ENCODE measurements around the gene ATRN.

The ATRN gene

GRCh38 chr20:3635346-3635745, 164.5 kb downstream of the ATRN start:
- Histone ChIP-seq H3K36me3 (ENCODE audit: control insufficient read depth in 2 of 2, insufficient read depth in 1 of 2, low read length in 2 of 2) (no peaks in the 10 kb centered on the region; a peak in 1 of 3 replicates), H3K9me3 (ENCODE audit: control insufficient read depth, insufficient read depth, low read depth, low read length) (no peaks in the 10 kb centered on the region), H3K27ac (ENCODE audit: extremely low read depth, low read depth, low read length) (no peak overlapping the region), H3K4me3 (ENCODE audit: low read depth, low read length) (no peak overlapping the region), H3K4me1 (ENCODE audit: control insufficient read depth, insufficient read depth, low read length) (peaks cover 7% of the 10 kb centered on the region)
- ChIA-PET CTCF (no interaction called here), POLR2A (no interaction called here)
- TF ChIP-seq ZNF600 (tag by site-specific recombination; IDR thresholded peaks at IDR 0.05) (no peak), SALL2 (tag by site-specific recombination; IDR thresholded peaks at IDR 0.05; ENCODE audit: borderline replicate concordance) (no peak), OVOL3 (tag by site-specific recombination; IDR thresholded peaks at IDR 0.05) (no peak), ZNF248 (tag by site-specific recombination; IDR thresholded peaks at IDR 0.05) (no peak), ZNF449 (tag by site-specific recombination; IDR thresholded peaks at IDR 0.05) (no peak), BCL11B (tag by site-specific recombination; IDR thresholded peaks at IDR 0.05; ENCODE audit: low read depth) (no peak), ZBTB26 (tag by site-specific recombination; optimal IDR thresholded peaks at IDR 0.05) (no peak), ZNF112 (tag by site-specific recombination; IDR thresholded peaks at IDR 0.05) (no peak), ZNF530 (tag by site-specific recombination; IDR thresholded peaks at IDR 0.05; ENCODE audit: low read depth) (no peak)
- TF ChIP-seq, protein P1, sequence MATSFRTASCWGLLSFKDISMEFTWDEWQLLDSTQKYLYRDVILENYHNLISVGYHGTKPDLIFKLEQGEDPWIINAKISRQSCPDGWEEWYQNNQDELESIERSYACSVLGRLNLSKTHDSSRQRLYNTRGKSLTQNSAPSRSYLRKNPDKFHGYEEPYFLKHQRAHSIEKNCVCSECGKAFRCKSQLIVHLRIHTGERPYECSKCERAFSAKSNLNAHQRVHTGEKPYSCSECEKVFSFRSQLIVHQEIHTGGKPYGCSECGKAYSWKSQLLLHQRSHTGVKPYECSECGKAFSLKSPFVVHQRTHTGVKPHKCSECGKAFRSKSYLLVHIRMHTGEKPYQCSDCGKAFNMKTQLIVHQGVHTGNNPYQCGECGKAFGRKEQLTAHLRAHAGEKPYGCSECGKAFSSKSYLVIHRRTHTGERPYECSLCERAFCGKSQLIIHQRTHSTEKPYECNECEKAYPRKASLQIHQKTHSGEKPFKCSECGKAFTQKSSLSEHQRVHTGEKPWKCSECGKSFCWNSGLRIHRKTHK (tag by site-specific recombination; IDR thresholded peaks at IDR 0.05) = no peak

DNA sequence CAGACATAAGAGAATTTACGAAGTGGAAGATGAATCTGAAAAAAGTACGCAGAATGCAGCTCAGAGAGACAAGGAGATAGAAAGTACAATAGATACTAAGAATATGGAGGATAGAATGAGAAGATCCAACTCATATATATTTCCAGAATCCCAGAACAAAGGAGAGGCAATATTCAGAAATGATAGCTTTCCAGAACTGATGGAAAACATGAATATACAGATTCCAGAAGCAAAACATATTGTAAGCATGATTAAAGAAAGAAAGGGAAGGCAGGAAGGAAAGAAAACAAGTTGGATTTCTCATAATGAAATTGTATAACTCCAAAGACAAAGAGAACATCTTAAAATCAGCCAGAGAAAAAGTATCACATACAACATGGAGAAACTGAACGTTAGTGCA, 169.4 kb downstream of the ATRN start:
- H3K36me3 ChIP-seq (ENCODE audit: control insufficient read depth in 2 of 2, insufficient read depth in 1 of 2, low read length in 2 of 2) = no peaks in the 10 kb centered on the region
- peaks cover 7% of the 10 kb centered on the region for H3K4me1 ChIP-seq (ENCODE audit: control insufficient read depth, insufficient read depth, low read length)
- no peak overlapping the region for H3K27ac ChIP-seq (ENCODE audit: extremely low read depth, low read depth, low read length)
- no peak overlapping the region for H3K4me3 ChIP-seq (ENCODE audit: low read depth, low read length)
- ChIA-PET POLR2A (no interaction called here), CTCF (no interaction called here)
- H3K9me3 ChIP-seq (ENCODE audit: control insufficient read depth, insufficient read depth, low read depth, low read length) = no peaks in the 10 kb centered on the region
- TF ChIP-seq ZNF558 (tag by site-specific recombination; IDR thresholded peaks at IDR 0.05) (peak; percentile 97), PRDM1 (tag by site-specific recombination; IDR thresholded peaks at IDR 0.05) (no peak)

GRCh38 chr20:3645309-3646066, 174.7 kb downstream of the ATRN start:
- Histone ChIP-seq H3K27ac (ENCODE audit: extremely low read depth, low read depth, low read length) (no peak overlapping the region), H3K4me1 (ENCODE audit: control insufficient read depth, insufficient read depth, low read length) (no peaks in the 10 kb centered on the region), H3K36me3 (ENCODE audit: control insufficient read depth in 2 of 2, insufficient read depth in 1 of 2, low read length in 2 of 2) (no peaks in the 10 kb centered on the region), H3K4me3 (ENCODE audit: low read depth, low read length) (no peak overlapping the region), H3K9me3 (ENCODE audit: control insufficient read depth, insufficient read depth, low read depth, low read length) (no peaks in the 10 kb centered on the region)
- ChIA-PET CTCF (interaction anchor here (0.7 kb wide), 1 partner anchor 65 kb away, joined by 3 read pairs; no protein-coding TSS in a partner anchor), POLR2A (no interaction called here)
- TF ChIP-seq, protein P2, sequence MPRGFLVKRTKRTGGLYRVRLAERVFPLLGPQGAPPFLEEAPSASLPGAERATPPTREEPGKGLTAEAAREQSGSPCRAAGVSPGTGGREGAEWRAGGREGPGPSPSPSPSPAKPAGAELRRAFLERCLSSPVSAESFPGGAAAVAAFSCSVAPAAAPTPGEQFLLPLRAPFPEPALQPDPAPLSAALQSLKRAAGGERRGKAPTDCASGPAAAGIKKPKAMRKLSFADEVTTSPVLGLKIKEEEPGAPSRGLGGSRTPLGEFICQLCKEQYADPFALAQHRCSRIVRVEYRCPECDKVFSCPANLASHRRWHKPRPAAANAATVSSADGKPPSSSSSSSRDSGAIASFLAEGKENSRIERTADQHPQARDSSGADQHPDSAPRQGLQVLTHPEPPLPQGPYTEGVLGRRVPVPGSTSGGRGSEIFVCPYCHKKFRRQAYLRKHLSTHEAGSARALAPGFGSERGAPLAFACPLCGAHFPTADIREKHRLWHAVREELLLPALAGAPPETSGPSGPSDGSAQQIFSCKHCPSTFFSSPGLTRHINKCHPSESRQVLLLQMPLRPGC (tag by site-specific recombination; IDR thresholded peaks at IDR 0.05) = no peak
- TF ChIP-seq ZNF776 (tag by site-specific recombination; IDR thresholded peaks at IDR 0.05; ENCODE audit: borderline replicate concordance) (no peak), OVOL3 (tag by site-specific recombination; IDR thresholded peaks at IDR 0.05) (no peak), REST (tag by site-specific recombination; IDR thresholded peaks at IDR 0.05) (no peak), ZNF10 (tag by site-specific recombination; IDR thresholded peaks at IDR 0.05) (no peak), ZNF248 (tag by site-specific recombination; IDR thresholded peaks at IDR 0.05) (no peak), ZNF366 (tag by site-specific recombination; conservative IDR thresholded peaks at IDR 0.05) (no peak), PATZ1 (tag by site-specific recombination; IDR thresholded peaks at IDR 0.05) (no peak), ZNF791 (tag by site-specific recombination; IDR thresholded peaks at IDR 0.05) (no peak), ZNF112 (tag by site-specific recombination; IDR thresholded peaks at IDR 0.05) (no peak)
